ENCODE data around the gene PTRHD1.

- TF ChIP-seq, protein P1, sequence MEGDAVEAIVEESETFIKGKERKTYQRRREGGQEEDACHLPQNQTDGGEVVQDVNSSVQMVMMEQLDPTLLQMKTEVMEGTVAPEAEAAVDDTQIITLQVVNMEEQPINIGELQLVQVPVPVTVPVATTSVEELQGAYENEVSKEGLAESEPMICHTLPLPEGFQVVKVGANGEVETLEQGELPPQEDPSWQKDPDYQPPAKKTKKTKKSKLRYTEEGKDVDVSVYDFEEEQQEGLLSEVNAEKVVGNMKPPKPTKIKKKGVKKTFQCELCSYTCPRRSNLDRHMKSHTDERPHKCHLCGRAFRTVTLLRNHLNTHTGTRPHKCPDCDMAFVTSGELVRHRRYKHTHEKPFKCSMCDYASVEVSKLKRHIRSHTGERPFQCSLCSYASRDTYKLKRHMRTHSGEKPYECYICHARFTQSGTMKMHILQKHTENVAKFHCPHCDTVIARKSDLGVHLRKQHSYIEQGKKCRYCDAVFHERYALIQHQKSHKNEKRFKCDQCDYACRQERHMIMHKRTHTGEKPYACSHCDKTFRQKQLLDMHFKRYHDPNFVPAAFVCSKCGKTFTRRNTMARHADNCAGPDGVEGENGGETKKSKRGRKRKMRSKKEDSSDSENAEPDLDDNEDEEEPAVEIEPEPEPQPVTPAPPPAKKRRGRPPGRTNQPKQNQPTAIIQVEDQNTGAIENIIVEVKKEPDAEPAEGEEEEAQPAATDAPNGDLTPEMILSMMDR (IDR thresholded peaks at IDR 0.05; ENCODE audit: low read depth, low read length) = no peak
- TF ChIP-seq POLR2A (IDR thresholded peaks at IDR 0.05; ENCODE audit: extremely low read depth, insufficient read length) (no peak), MYC (IDR thresholded peaks at IDR 0.05; ENCODE audit: low read depth, low read length) (no peak)
- TF ChIP-seq, protein P2, sequence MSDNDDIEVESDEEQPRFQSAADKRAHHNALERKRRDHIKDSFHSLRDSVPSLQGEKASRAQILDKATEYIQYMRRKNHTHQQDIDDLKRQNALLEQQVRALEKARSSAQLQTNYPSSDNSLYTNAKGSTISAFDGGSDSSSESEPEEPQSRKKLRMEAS (IDR thresholded peaks at IDR 0.05; ENCODE audit: low read depth, low read length) = no peak
Measured at GRCh38 chr2:24840962-24841945, 48.1 kb upstream of the PTRHD1 start.
